Caco-2 (cell line): Measurements from ENCODE around the gene HORMAD2. TPM values are rescaled to one million over a fixed set of nuclear protein-coding genes. Genes with fewer than 3 reads are reported as not detected.

Experiments used
- BruUV-seq: library from RNA; stranded (reverse); fragments of 400-500 nt; replicated peaks from 2 replicates; lab custom pipeline; 2021; lab: Mats Ljungman, UMichigan
- CTCF ChIA-PET: fragments of 300-600 bp; sonication (Branson Sonifier 250); formaldehyde crosslinking; loops from one replicate; lab custom pipeline; 2022; ENCODE audit warnings: antibody characterized with exemption; lab: Charles Lee
- POLR2A ChIA-PET: fragments of 300-600 bp; sonication (Branson Sonifier 250); formaldehyde crosslinking; loops from one replicate; lab custom pipeline; 2022; ENCODE audit warnings: antibody characterized with exemption; lab: Charles Lee
- DNase-seq, 2 experiments: peaks; one replicate each; pipeline versions ENCODE4 v3.0.0 to v3.0.0-alpha.2; 2020 to 2022
- H3K27me3 ChIP-seq: replicated peaks from 2 replicates; pipeline ENCODE4 v1.6.0; 2011; ENCODE audit warnings: low read length; ENCODE audit not compliant: control insufficient read depth, insufficient read depth
- H3K36me3 ChIP-seq: 2 replicates; pipeline ENCODE4 v1.5.1; 2011; ENCODE audit warnings: low read length; ENCODE audit not compliant: control insufficient read depth, insufficient read depth
- H3K4me1 ChIP-seq: fragments of 250-450 bp; sonication (Bioruptor Pico); 2 replicates; pipeline ENCODE4 v1.5.1; 2020; ENCODE audit warnings: mild to moderate bottlenecking
- H3K4me3 ChIP-seq: 2 replicates; pipeline ENCODE4 v1.5.1; 2011; ENCODE audit warnings: low read depth, mild to moderate bottlenecking, control low read depth, low read length
- H3K9me3 ChIP-seq: fragments of 250-450 bp; sonication (Bioruptor Pico); 2 replicates; pipeline ENCODE4 v1.5.1; 2020; ENCODE audit warnings: mild to moderate bottlenecking, moderate library complexity
- H3K27ac Mint-ChIP-seq: one replicate; pipeline ENCODE4 v1.8.0; 2022; ENCODE audit warnings: mixed read lengths; ENCODE audit not compliant: unreplicated experiment
- H3K27me3 Mint-ChIP-seq: one replicate; pipeline ENCODE4 v1.8.0; 2022; ENCODE audit warnings: mixed read lengths; ENCODE audit not compliant: insufficient read depth, unreplicated experiment
- H3K36me3 Mint-ChIP-seq: one replicate; pipeline ENCODE4 v1.8.0; 2022; ENCODE audit warnings: mild to moderate bottlenecking, mixed read lengths; ENCODE audit not compliant: insufficient read depth, unreplicated experiment
- H3K4me1 Mint-ChIP-seq: one replicate; pipeline ENCODE4 v1.8.0; 2022; ENCODE audit warnings: low read depth, mixed read lengths; ENCODE audit not compliant: unreplicated experiment
- H3K4me3 Mint-ChIP-seq: one replicate; pipeline ENCODE4 v1.8.0; 2022; ENCODE audit warnings: mild to moderate bottlenecking, moderate library complexity, mixed read lengths; ENCODE audit not compliant: unreplicated experiment
- H3K9me3 Mint-ChIP-seq: one replicate; pipeline ENCODE4 v1.8.0; 2022; ENCODE audit warnings: mixed read lengths; ENCODE audit not compliant: unreplicated experiment
- CTCF ChIP-seq, 2 experiments: fragments of 200-600 bp in 1 of 2; IDR thresholded peaks; 1 replicate in 1 of 2; 2 replicates in 1 of 2; pipeline versions ENCODE4 v1.5.1 to v1.8.0; 2011 to 2022; ENCODE audit warnings: antibody characterized with exemption in 1 of 2, control low read depth in 1 of 2, inconsistent platforms in 1 of 2, low read depth in 1 of 2, low read length in 1 of 2, mild to moderate bottlenecking in 1 of 2, moderate library complexity in 1 of 2; ENCODE audit not compliant: insufficient read depth in 1 of 2, severe bottlenecking in 1 of 2, unreplicated experiment in 1 of 2
- intact Hi-C: fragments of 100-400 bp; cut with micrococcal nuclease; formaldehyde crosslinking; loops from one replicate; pipeline ENCODE4 v1.10.0; 2022; ENCODE audit not compliant: unreplicated experiment
- total RNA-seq: library from RNA; stranded (reverse); gene quantifications from 2 replicates; pipeline ENCODE4 v1.2.3, GENCODE V29; 2022

The HORMAD2 gene
- total RNA-seq, 1 experiment from 2014 or later: 3.1 TPM

DNA sequence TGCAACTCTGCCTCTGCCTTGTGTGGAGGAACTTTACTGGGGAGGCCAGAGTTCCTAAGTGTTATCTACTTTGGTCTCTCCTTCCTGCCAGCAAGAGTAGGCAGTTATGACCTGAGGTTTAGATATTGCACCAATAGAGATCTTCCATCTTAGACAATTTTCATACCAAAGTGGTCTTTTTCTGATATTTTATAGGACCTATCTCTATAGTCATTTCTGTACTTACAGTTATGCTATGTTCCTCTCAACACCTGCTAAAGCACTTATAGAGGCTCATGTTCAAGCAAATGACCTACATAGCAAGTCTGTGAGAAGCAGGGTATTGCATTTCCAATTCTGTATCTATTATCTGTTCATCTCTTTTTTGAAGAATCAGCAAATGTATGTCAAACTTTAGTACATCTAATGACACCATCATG, 80.8 kb downstream of the HORMAD2 start:
- ChIA-PET CTCF (no interaction called here), POLR2A (no interaction called here)
- Mint-ChIP-seq H3K4me1 (peaks cover 10% of the 10 kb centered on the region), H3K36me3 (no peaks in the 10 kb centered on the region), H3K4me3 (no peak overlapping the region), H3K9me3 (no peaks in the 10 kb centered on the region), H3K27ac (no peak overlapping the region), H3K27me3 (no peaks in the 10 kb centered on the region)
- DNase-seq: no peak
- no peak for TF ChIP-seq CTCF (IDR thresholded peaks at IDR 0.05; ENCODE audit: insufficient read depth in 1 of 2, low read depth in 1 of 2, low read length in 1 of 2, severe bottlenecking in 1 of 2, unreplicated experiment in 1 of 2)
- BruUV-seq: no TSS peak
- Histone ChIP-seq H3K27me3 (no peaks in the 10 kb centered on the region), H3K4me1 (no peaks in the 10 kb centered on the region), H3K36me3 (no peaks in the 10 kb centered on the region), H3K4me3 (no peak overlapping the region), H3K9me3 (no peaks in the 10 kb centered on the region)
- intact Hi-C loops: no loop called here

GRCh38 chr22:30167296-30167695, 87.0 kb downstream of the HORMAD2 start:
- intact Hi-C loops: no loop called here
- no peaks in the 10 kb centered on the region for H3K36me3 ChIP-seq
- DNase-seq: no peak
- no peak overlapping the region for H3K4me3 ChIP-seq
- Mint-ChIP-seq H3K4me3 (no peak overlapping the region), H3K27ac (no peak overlapping the region), H3K9me3 (no peaks in the 10 kb centered on the region), H3K36me3 (no peaks in the 10 kb centered on the region), H3K27me3 (no peaks in the 10 kb centered on the region), H3K4me1 (no peaks in the 10 kb centered on the region)
- H3K9me3 ChIP-seq: no peaks in the 10 kb centered on the region
- ChIA-PET POLR2A (no interaction called here), CTCF (no interaction called here)
- no peaks in the 10 kb centered on the region for H3K4me1 ChIP-seq
- TF ChIP-seq CTCF (IDR thresholded peaks at IDR 0.05; ENCODE audit: insufficient read depth in 1 of 2, low read depth in 1 of 2, low read length in 1 of 2, severe bottlenecking in 1 of 2, unreplicated experiment in 1 of 2): no peak
- no TSS peak for BruUV-seq
- no peaks in the 10 kb centered on the region for H3K27me3 ChIP-seq

- no peak for DNase-seq
- H3K4me3 ChIP-seq: no peak overlapping the region
- ChIA-PET CTCF (no interaction called here), POLR2A (no interaction called here)
- intact Hi-C loops: no loop called here
- H3K4me3 Mint-ChIP-seq: no peak overlapping the region
- H3K27me3 ChIP-seq: no peaks in the 10 kb centered on the region
- no peaks in the 10 kb centered on the region for H3K4me1 Mint-ChIP-seq
- H3K36me3 ChIP-seq: no peaks in the 10 kb centered on the region
- H3K9me3 ChIP-seq: no peaks in the 10 kb centered on the region
- no peaks in the 10 kb centered on the region for H3K27me3 Mint-ChIP-seq
- H3K9me3 Mint-ChIP-seq: no peaks in the 10 kb centered on the region
- no peak for TF ChIP-seq CTCF (IDR thresholded peaks at IDR 0.05; ENCODE audit: insufficient read depth in 1 of 2, low read depth in 1 of 2, low read length in 1 of 2, severe bottlenecking in 1 of 2, unreplicated experiment in 1 of 2)
- no peaks in the 10 kb centered on the region for H3K4me1 ChIP-seq
- no peaks in the 10 kb centered on the region for H3K36me3 Mint-ChIP-seq
- H3K27ac Mint-ChIP-seq: no peak overlapping the region
- no TSS peak for BruUV-seq
These were observed 87.5 kb downstream of the HORMAD2 start for GRCh38 chr22:30167734-30168133.
